HepG2 (cell line): Measurements from ENCODE around the gene IVD. TPM values are rescaled to one million over a fixed set of nuclear protein-coding genes. Genes with fewer than 3 reads are reported as not detected.

Experiments
- GATA4 ChIP-seq: sonication (generic); IDR thresholded peaks from 2 replicates; pipeline ENCODE4 v1.6.1; 2016; ENCODE audit warnings: antibody characterized with exemption, low read depth, borderline replicate concordance
- HNF4G ChIP-seq, 2 experiments: sonication (generic) in 1 of 2; formaldehyde crosslinking in 1 of 2; IDR thresholded peaks; 2 replicates each; pipeline versions ENCODE4 v1.4.0 to v1.6.1; 2011 to 2020; ENCODE audit warnings: borderline replicate concordance in 2 of 2, low read depth in 2 of 2, mild to moderate bottlenecking in 2 of 2, low read length in 1 of 2, missing genetic modification reagents in 1 of 2, moderate library complexity in 1 of 2
- JUN ChIP-seq: sonication (generic); formaldehyde crosslinking; IDR thresholded peaks from 2 replicates; pipeline ENCODE4 v1.4.0; 2020; ENCODE audit warnings: mild to moderate bottlenecking, missing genetic modification reagents
- NFE2L2 ChIP-seq: fragments of 150-350 bp; IDR thresholded peaks from 2 replicates; pipeline ENCODE4 v1.6.1; 2014; ENCODE audit warnings: low read length
- PHF8 ChIP-seq: sonication (generic); formaldehyde crosslinking; IDR thresholded peaks from 2 replicates; pipeline ENCODE4 v1.5.0; 2020; ENCODE audit warnings: missing genetic modification reagents
- ZNF12 ChIP-seq: sonication (generic); formaldehyde crosslinking; IDR thresholded peaks from 2 replicates; pipeline ENCODE4 v1.5.0; 2020; ENCODE audit warnings: missing genetic modification reagents
- ZNF251 ChIP-seq: sonication (generic); formaldehyde crosslinking; IDR thresholded peaks from 2 replicates; pipeline ENCODE4 v1.9.0; 2021; ENCODE audit warnings: mild to moderate bottlenecking, missing genetic modification reagents
- ZNF274 ChIP-seq: sonication (generic); formaldehyde crosslinking; IDR thresholded peaks from 2 replicates; pipeline ENCODE4 v1.5.1; 2020; ENCODE audit warnings: mild to moderate bottlenecking, missing genetic modification reagents
- ZNF33B ChIP-seq: sonication (generic); formaldehyde crosslinking; IDR thresholded peaks from 2 replicates; pipeline ENCODE4 v1.5.1; 2020; ENCODE audit warnings: mild to moderate bottlenecking, missing genetic modification reagents
- ZNF747 ChIP-seq: sonication (generic); formaldehyde crosslinking; IDR thresholded peaks from 2 replicates; pipeline ENCODE4 v1.8.1; 2023; ENCODE audit warnings: missing genetic modification reagents, mild to moderate bottlenecking, borderline replicate concordance
- ZZZ3 ChIP-seq: sonication (generic); formaldehyde crosslinking; IDR thresholded peaks from 2 replicates; pipeline ENCODE4 v1.4.0; 2020; ENCODE audit warnings: missing genetic modification reagents, mild to moderate bottlenecking, borderline replicate concordance
- polyA plus RNA-seq, 8 experiments: library from polyadenylated mRNA; depleted of rRNA in 3 of 8; stranded (reverse) in 7 of 8; unstranded in 1 of 8; fragments of >200 nt; fragmentation: Illumina TruSeq in 4 of 8; extraction: Trizol in 4 of 8; gene quantifications; 2 replicates each; pipeline versions ENCODE4 v1.2.1 to v1.2.3, GENCODE V29; 2011 to 2016; ENCODE audit warnings: low read depth in 4 of 8, missing spikeins in 1 of 8, mixed read lengths in 1 of 8; ENCODE audit not compliant: insufficient read depth in 1 of 8
- total RNA-seq, 5 experiments: library from RNA; depleted of rRNA; stranded (reverse); fragments of >200 nt; fragmentation: Illumina TruSeq; extraction: Trizol; gene quantifications; 2 replicates each; pipeline ENCODE4 v1.2.3, GENCODE V29; 2016; ENCODE audit warnings: low read depth in 1 of 5
- TF ChIP-seq, protein P1 (sequence below), 2 experiments: sonication (generic) in 1 of 2; formaldehyde crosslinking in 1 of 2; IDR thresholded peaks; 2 replicates each; pipeline versions ENCODE4 v1.6.1 to v1.9.0; 2014 to 2022; ENCODE audit warnings: antibody characterized with exemption in 1 of 2, borderline replicate concordance in 1 of 2, inconsistent platforms in 1 of 2, low read depth in 1 of 2, missing genetic modification reagents in 1 of 2
- TF ChIP-seq, protein P2 (sequence below): sonication (generic); formaldehyde crosslinking; conservative IDR thresholded peaks from 2 replicates; pipeline ENCODE4 v1.4.0; 2020; ENCODE audit warnings: missing genetic modification reagents
- TF ChIP-seq, protein P3 (sequence below): sonication (generic); formaldehyde crosslinking; IDR thresholded peaks from 2 replicates; pipeline ENCODE4 v1.5.0; 2020; ENCODE audit warnings: mild to moderate bottlenecking, missing genetic modification reagents
- TF ChIP-seq, protein P4 (sequence below): sonication (generic); formaldehyde crosslinking; IDR thresholded peaks from 2 replicates; pipeline ENCODE4 v1.4.0; 2020; ENCODE audit warnings: missing genetic modification reagents

Gene IVD
- total and polyA plus RNA-seq, 2 of the 13 experiments (the other 11 are each of a cell fraction or from before 2014, with no cell fraction given): 48.0 to 53.9 TPM

DNA sequence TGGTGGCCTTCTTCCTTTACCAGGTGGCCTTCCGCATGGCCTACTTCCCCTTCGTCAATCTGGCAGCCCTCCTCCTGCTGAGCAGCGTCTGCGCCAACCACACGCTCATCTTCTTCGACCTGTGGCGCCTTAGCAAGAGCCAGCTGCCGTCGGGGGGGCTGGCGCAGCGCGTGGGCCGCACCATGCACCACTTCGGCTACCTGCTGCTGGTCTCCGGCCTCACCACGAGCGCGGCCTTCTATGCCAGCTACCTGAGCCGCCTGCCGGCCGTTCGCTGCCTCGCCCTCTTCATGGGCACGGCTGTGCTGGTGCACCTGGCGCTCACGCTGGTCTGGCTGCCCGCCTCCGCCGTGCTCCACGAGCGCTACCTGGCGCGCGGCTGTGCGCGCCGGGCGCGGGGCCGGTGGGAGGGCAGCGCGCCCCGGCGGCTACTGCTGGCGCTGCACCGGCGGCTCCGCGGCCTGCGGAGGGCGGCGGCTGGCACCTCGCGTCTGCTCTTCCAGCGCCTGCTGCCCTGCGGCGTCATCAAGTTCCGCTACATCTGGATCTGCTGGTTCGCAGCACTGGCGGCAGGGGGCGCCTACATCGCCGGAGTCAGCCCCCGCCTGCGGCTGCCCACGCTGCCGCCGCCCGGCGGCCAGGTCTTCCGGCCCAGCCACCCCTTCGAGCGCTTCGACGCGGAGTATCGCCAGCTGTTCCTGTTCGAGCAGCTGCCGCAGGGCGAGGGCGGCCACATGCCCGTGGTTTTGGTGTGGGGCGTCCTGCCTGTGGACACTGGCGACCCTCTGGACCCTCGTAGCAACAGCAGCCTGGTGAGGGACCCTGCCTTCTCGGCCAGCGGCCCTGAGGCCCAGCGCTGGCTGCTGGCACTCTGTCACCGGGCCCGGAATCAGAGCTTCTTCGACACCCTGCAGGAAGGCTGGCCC lies 37.6 kb upstream of the IVD start (continued):
- TF ChIP-seq, protein P1, sequence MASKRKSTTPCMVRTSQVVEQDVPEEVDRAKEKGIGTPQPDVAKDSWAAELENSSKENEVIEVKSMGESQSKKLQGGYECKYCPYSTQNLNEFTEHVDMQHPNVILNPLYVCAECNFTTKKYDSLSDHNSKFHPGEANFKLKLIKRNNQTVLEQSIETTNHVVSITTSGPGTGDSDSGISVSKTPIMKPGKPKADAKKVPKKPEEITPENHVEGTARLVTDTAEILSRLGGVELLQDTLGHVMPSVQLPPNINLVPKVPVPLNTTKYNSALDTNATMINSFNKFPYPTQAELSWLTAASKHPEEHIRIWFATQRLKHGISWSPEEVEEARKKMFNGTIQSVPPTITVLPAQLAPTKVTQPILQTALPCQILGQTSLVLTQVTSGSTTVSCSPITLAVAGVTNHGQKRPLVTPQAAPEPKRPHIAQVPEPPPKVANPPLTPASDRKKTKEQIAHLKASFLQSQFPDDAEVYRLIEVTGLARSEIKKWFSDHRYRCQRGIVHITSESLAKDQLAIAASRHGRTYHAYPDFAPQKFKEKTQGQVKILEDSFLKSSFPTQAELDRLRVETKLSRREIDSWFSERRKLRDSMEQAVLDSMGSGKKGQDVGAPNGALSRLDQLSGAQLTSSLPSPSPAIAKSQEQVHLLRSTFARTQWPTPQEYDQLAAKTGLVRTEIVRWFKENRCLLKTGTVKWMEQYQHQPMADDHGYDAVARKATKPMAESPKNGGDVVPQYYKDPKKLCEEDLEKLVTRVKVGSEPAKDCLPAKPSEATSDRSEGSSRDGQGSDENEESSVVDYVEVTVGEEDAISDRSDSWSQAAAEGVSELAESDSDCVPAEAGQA (IDR thresholded peaks at IDR 0.05; ENCODE audit: low read depth): no peak
- TF ChIP-seq, protein P1 (CRISPR knock-in tag; IDR thresholded peaks at IDR 0.05; ENCODE audit: borderline replicate concordance): peak; percentile 99
- TF ChIP-seq, protein P2, sequence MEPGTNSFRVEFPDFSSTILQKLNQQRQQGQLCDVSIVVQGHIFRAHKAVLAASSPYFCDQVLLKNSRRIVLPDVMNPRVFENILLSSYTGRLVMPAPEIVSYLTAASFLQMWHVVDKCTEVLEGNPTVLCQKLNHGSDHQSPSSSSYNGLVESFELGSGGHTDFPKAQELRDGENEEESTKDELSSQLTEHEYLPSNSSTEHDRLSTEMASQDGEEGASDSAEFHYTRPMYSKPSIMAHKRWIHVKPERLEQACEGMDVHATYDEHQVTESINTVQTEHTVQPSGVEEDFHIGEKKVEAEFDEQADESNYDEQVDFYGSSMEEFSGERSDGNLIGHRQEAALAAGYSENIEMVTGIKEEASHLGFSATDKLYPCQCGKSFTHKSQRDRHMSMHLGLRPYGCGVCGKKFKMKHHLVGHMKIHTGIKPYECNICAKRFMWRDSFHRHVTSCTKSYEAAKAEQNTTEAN (CRISPR knock-in tag): peak; percentile 95
- TF ChIP-seq ZNF33B (CRISPR knock-in tag) (peak; percentile 99), GATA4 (no peak), ZNF251 (0 out of 2 replicates have a peak, but pooled peaks have one; percentile 61), HNF4G (IDR thresholded peaks at IDR 0.05; ENCODE audit: borderline replicate concordance, low read depth, low read length) (no peak), HNF4G (CRISPR knock-in tag; IDR thresholded peaks at IDR 0.05; ENCODE audit: borderline replicate concordance, low read depth) (0 out of 2 replicates have a peak, but pooled peaks have one; percentile 30), ZNF274 (peak; percentile 97), ZZZ3 (CRISPR knock-in tag) (0 out of 2 replicates have a peak, but pooled peaks have one; percentile 24), ZNF747 (CRISPR knock-in tag) (peak; percentile 95), PHF8 (CRISPR knock-in tag) (peak; percentile 56), ZNF12 (CRISPR knock-in tag) (peak; percentile 76; the same call in 1 of the 2 replicates), JUN (peak; percentile 78; the same call in 1 of the 2 replicates), NFE2L2 (no peak)
- TF ChIP-seq, protein P3, sequence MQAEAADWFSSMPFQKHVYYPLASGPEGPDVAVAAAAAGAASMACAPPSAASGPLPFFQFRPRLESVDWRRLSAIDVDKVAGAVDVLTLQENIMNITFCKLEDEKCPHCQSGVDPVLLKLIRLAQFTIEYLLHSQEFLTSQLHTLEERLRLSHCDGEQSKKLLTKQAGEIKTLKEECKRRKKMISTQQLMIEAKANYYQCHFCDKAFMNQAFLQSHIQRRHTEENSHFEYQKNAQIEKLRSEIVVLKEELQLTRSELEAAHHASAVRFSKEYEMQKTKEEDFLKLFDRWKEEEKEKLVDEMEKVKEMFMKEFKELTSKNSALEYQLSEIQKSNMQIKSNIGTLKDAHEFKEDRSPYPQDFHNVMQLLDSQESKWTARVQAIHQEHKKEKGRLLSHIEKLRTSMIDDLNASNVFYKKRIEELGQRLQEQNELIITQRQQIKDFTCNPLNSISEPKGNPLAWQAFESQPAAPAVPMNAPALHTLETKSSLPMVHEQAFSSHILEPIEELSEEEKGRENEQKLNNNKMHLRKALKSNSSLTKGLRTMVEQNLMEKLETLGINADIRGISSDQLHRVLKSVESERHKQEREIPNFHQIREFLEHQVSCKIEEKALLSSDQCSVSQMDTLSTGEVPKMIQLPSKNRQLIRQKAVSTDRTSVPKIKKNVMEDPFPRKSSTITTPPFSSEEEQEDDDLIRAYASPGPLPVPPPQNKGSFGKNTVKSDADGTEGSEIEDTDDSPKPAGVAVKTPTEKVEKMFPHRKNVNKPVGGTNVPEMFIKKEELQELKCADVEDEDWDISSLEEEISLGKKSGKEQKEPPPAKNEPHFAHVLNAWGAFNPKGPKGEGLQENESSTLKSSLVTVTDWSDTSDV (CRISPR knock-in tag): 0 out of 2 replicates have a peak, but pooled peaks have one; percentile 66
- TF ChIP-seq, protein P4, sequence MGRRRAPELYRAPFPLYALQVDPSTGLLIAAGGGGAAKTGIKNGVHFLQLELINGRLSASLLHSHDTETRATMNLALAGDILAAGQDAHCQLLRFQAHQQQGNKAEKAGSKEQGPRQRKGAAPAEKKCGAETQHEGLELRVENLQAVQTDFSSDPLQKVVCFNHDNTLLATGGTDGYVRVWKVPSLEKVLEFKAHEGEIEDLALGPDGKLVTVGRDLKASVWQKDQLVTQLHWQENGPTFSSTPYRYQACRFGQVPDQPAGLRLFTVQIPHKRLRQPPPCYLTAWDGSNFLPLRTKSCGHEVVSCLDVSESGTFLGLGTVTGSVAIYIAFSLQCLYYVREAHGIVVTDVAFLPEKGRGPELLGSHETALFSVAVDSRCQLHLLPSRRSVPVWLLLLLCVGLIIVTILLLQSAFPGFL (CRISPR knock-in tag): 0 out of 2 replicates have a peak, but pooled peaks have one; percentile 66
